Ovary (tissue), 9 donors: ENCODE data around the gene MAPK10. TPM values are rescaled to one million over a fixed set of nuclear protein-coding genes. Genes with fewer than 3 reads are reported as not detected.

ENCODE experiments used
- DNase-seq, 5 donors: peaks; one replicate each; pipeline ENCODE4 v3.0.0-alpha.2; 2019 to 2020
- H3K27ac ChIP-seq, 2 donors: fragments of 200-600 bp; one replicate each; pipeline versions ENCODE4 v1.5.1 to v1.8.0; 2019 to 2022
- H3K27me3 ChIP-seq: fragments of 200-600 bp; one replicate; pipeline ENCODE4 v1.8.0; 2022
- H3K36me3 ChIP-seq: fragments of 200-600 bp; sonication (generic); one replicate; pipeline ENCODE4 v1.5.1; 2019
- H3K4me1 ChIP-seq: one replicate; pipeline ENCODE4 v1.8.1; 2013; ENCODE audit warnings: mild to moderate bottlenecking, moderate library complexity; ENCODE audit not compliant: insufficient read depth
- H3K4me3 ChIP-seq: fragments of 200-600 bp; sonication (generic); one replicate; pipeline ENCODE4 v1.5.1; 2017
- H3K9me3 ChIP-seq, 2 donors: fragments of 200-600 bp in 1 of 2; sonication (generic) in 1 of 2; one replicate each; pipeline versions ENCODE4 v1.5.1 to v1.8.1; 2013 to 2019; ENCODE audit warnings: mild to moderate bottlenecking in 1 of 2, moderate library complexity in 1 of 2
- CTCF ChIP-seq, 3 donors: fragments of 450-650 bp in 2 of 3; fragments of 200-600 bp in 1 of 3; IDR thresholded peaks; one replicate each; pipeline versions ENCODE4 v1.5.1 to v1.8.0; 2016 to 2022; ENCODE audit warnings: antibody characterized with exemption in 3 of 3, mild to moderate bottlenecking in 1 of 3
- EP300 ChIP-seq: sonication (generic); formaldehyde crosslinking; IDR thresholded peaks from one replicate; pipeline ENCODE4 v1.6.1; 2017; ENCODE audit warnings: antibody characterized with exemption
- POLR2A ChIP-seq: fragments of 450-650 bp; IDR thresholded peaks from one replicate; pipeline ENCODE4 v1.6.1; 2017; ENCODE audit warnings: antibody characterized with exemption, mild to moderate bottlenecking, moderate library complexity
- WGBS, 3 donors: extraction: QIAGEN DNeasy Blood & Tissue Kit in 1 of 3; methylation state at CpG; one replicate each; pipeline versions ENCODE4 v1.1.5 to v1.1.7; 2013 to 2017; 5-methylcytosine and 5-hydroxymethylcytosine counted together
- intact Hi-C, 4 donors: fragments of 100-400 bp; cut with DNase I; formaldehyde crosslinking; loops; one replicate each; pipeline versions ENCODE4 v1.11.0 to v1.15.1; 2022 to 2023
- polyA plus RNA-seq, 2 donors: library from polyadenylated mRNA; stranded (reverse); fragments of 200-250 nt in 1 of 2; fragments of 350-450 nt in 1 of 2; fragmentation: Illumina TruSeq in 1 of 2; extraction: RNeasy Lipid Tissue Mini Kit (QIAGEN cat#74804) in 1 of 2; gene quantifications; one replicate each; pipeline ENCODE4 v1.2.3, GENCODE V29; 2013 to 2014
- total RNA-seq, 7 donors: library from RNA; depleted of rRNA in 2 of 7; stranded (reverse); fragments of >200 nt in 2 of 7; fragmentation: NEBNext Ultra II Directional in 3 of 7; extraction: Animal tissue kit (Norgen Biotek cat#: 25700) in 3 of 7; gene quantifications; one replicate each; pipeline versions ENCODE4 v1.1.0 to v1.2.4, GENCODE V29; 2016 to 2023
- donor health status: DM: no; HTN: no; CAD: no; lungs with moderate emphysema.
- donor health status: DM: no; HTN: no; CAD: no.
- donor health status: Bipolar disorder and iron deficiency.
- donor health status: DM: yes; HTN: yes; CAD: no.
- donor health status: DM: no; HTN: no; CAD: no.
- donor health status: DM: yes; HTN: yes; CAD: no.

The MAPK10 gene
- total and polyA plus RNA-seq, 9 donors: 19.3 to 41.6 (median 32.4) TPM

GRCh38 chr4:86249074-86249473 is 110.8 kb downstream of the MAPK10 start:
- no peak for DNase-seq
- Histone ChIP-seq H3K27ac (no peak overlapping the region), H3K36me3 (no peaks in the 10 kb centered on the region), H3K9me3 (no peaks in the 10 kb centered on the region), H3K4me1 (no peaks in the 10 kb centered on the region), H3K4me3 (no peak overlapping the region), H3K27me3 (no peaks in the 10 kb centered on the region)
- 91 to 99% (median 94%) methylated on average over 2 of the region's 2 CpGs for WGBS, 3 donors
- intact Hi-C loops: no loop called here
- TF ChIP-seq POLR2A (no peak), CTCF (IDR thresholded peaks at IDR 0.05) (no peak), EP300 (no peak)

GRCh38 chr4:86247906-86248305 is 111.9 kb downstream of the MAPK10 start:
- Histone ChIP-seq H3K27me3 (no peaks in the 10 kb centered on the region), H3K27ac (no peak overlapping the region), H3K4me3 (no peak overlapping the region), H3K4me1 (no peaks in the 10 kb centered on the region), H3K36me3 (no peaks in the 10 kb centered on the region), H3K9me3 (no peaks in the 10 kb centered on the region)
- DNase-seq: no peak
- 87 to 92% (median 91%) methylated on average over 3 of the region's 3 CpGs for WGBS, 3 donors
- TF ChIP-seq EP300 (no peak), CTCF (IDR thresholded peaks at IDR 0.05) (no peak), POLR2A (no peak)
- intact Hi-C loops: no loop called here

- H3K4me1 ChIP-seq: no peaks in the 10 kb centered on the region
- WGBS, 3 donors: 33 to 54% (median 39%) methylated on average over 1 of the region's 1 CpG
- H3K36me3 ChIP-seq: no peaks in the 10 kb centered on the region
- no peaks in the 10 kb centered on the region for H3K9me3 ChIP-seq
- no peaks in the 10 kb centered on the region for H3K27me3 ChIP-seq
- no peak overlapping the region for H3K27ac ChIP-seq
- no peak for TF ChIP-seq POLR2A
- TF ChIP-seq EP300: no peak
- no peak for TF ChIP-seq CTCF (IDR thresholded peaks at IDR 0.05)
- no peak for DNase-seq
- H3K4me3 ChIP-seq: no peak overlapping the region
- intact Hi-C loops: no loop called here
Measured at GRCh38 chr4:86247320-86247719, 112.5 kb downstream of the MAPK10 start.

- Histone ChIP-seq H3K4me3 (no peak overlapping the region), H3K27ac (no peak overlapping the region), H3K9me3 (no peaks in the 10 kb centered on the region), H3K36me3 (no peaks in the 10 kb centered on the region), H3K27me3 (no peaks in the 10 kb centered on the region), H3K4me1 (no peaks in the 10 kb centered on the region)
- intact Hi-C loops: no loop called here
- DNase-seq: no peak
- TF ChIP-seq EP300: no peak
- TF ChIP-seq CTCF (IDR thresholded peaks at IDR 0.05): no peak
- no peak for TF ChIP-seq POLR2A
- WGBS, 3 donors: 80 to 82% (median 80%) methylated on average over 3 of the region's 3 CpGs
Measured at GRCh38 chr4:86243750-86244149, 116.1 kb downstream of the MAPK10 start.

GRCh38 chr4:86242677-86243076 is 117.2 kb downstream of the MAPK10 start:
- Histone ChIP-seq H3K4me1 (no peaks in the 10 kb centered on the region), H3K9me3 (no peaks in the 10 kb centered on the region), H3K4me3 (no peak overlapping the region), H3K27me3 (no peaks in the 10 kb centered on the region), H3K36me3 (no peaks in the 10 kb centered on the region), H3K27ac (no peak overlapping the region)
- TF ChIP-seq CTCF (IDR thresholded peaks at IDR 0.05): no peak
- no peak for TF ChIP-seq EP300
- TF ChIP-seq POLR2A: no peak
- intact Hi-C loops: no loop called here
- DNase-seq: no peak
- 92 to 99% (median 96%) methylated on average over 14 of the region's 14 CpGs for WGBS, 3 donors
